GM12878 (cell line): ENCODE data around the gene ABL2.

Experiments
- CREB1 ChIP-seq: IDR thresholded peaks from 2 replicates; pipeline ENCODE4 v1.6.1; 2012; ENCODE audit warnings: low read depth, mild to moderate bottlenecking, inconsistent platforms
- POLR2A ChIP-seq: IDR thresholded peaks from 2 replicates; pipeline ENCODE4 v1.6.1; 2011; ENCODE audit warnings: low read depth, mild to moderate bottlenecking, low read length
- TCF7 ChIP-seq: IDR thresholded peaks from 2 replicates; pipeline ENCODE4 v1.6.1; 2014; ENCODE audit warnings: antibody characterized with exemption, borderline replicate concordance

DNA sequence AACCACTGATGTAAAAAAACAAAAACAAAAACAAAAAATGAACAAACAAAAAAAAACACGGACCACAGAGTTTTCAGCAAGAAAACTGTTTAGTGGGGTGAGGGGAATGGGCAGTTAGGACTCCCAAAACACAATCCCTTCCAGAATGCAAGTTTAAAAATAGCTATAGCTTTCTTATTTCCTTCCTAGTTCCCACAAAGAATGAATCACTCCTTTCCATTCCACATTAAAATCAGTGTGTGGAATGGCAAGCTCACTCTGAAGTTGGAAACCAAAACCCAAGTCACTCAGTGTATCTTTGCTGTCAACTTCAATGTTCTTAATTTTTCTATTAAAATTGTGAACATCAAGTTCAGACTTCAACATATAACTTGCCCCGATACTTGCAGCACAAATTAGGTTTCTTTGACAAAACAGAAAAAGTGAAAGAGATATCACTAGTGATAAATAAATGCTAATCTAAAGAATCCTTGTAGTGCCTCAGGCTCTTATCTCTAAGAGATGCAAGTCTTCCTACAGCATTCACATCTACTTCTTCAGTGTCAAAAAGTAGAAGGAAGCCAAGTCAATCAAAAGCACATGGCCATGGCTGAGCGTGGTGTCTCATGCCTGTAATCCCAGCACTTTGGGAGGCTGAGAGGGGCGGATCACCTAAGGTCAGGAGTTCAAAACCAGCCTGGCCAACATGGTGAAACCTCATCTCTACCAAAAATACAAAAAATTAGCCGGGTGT, 102.1 kb downstream of the ABL2 start:
- TF ChIP-seq CREB1 (no peak), POLR2A (no peak), TCF7 (no peak)
